Upper lobe of left lung (tissue), 6 donors: ENCODE results near the gene GABRD. TPM values are rescaled to one million over a fixed set of nuclear protein-coding genes. Genes with fewer than 3 reads are reported as not detected.

ENCODE experiments used
- ATAC-seq, 2 donors: fragments of 200-7000 bp; cut with Tn5 transposase; one replicate each; pipeline ENCODE4 v1.9.1; 2022; ENCODE audit warnings: mild to moderate bottlenecking in 2 of 2, moderate library complexity in 2 of 2; ENCODE audit not compliant: low FRiP score in 2 of 2
- DNase-seq, 2 donors: peaks; one replicate each; pipeline ENCODE4 v3.0.0-alpha.2; 2019 to 2020
- H3K27ac ChIP-seq, 4 donors: fragments of 200-600 bp; sonication (generic); one replicate each; pipeline ENCODE4 v1.5.1; 2016 to 2019
- H3K27me3 ChIP-seq, 4 donors: fragments of 200-600 bp; sonication (generic); one replicate each; pipeline ENCODE4 v1.5.1; 2017 to 2019
- H3K36me3 ChIP-seq, 4 donors: fragments of 200-600 bp; sonication (generic); one replicate each; pipeline ENCODE4 v1.5.1; 2016 to 2019
- H3K4me1 ChIP-seq, 4 donors: fragments of 200-600 bp; sonication (generic); one replicate each; pipeline ENCODE4 v1.5.1; 2018 to 2019
- H3K4me3 ChIP-seq, 4 donors: fragments of 200-600 bp; sonication (generic); one replicate each; pipeline ENCODE4 v1.5.1; 2017 to 2019; ENCODE audit warnings: mild to moderate bottlenecking in 2 of 4, moderate library complexity in 1 of 4
- H3K9me3 ChIP-seq, 4 donors: fragments of 200-600 bp; sonication (generic); one replicate each; pipeline ENCODE4 v1.5.1; 2018 to 2019
- EP300 ChIP-seq, 4 donors: sonication (generic); formaldehyde crosslinking; IDR thresholded peaks; one replicate each; pipeline ENCODE4 v1.5.1; 2017; ENCODE audit warnings: antibody characterized with exemption in 4 of 4, control low read depth in 2 of 4
- POLR2A ChIP-seq, 4 donors: fragments of 450-650 bp; IDR thresholded peaks; one replicate each; pipeline ENCODE4 v1.5.1; 2016 to 2017; ENCODE audit warnings: antibody characterized with exemption in 4 of 4, mild to moderate bottlenecking in 2 of 4
- POLR2AphosphoS5 ChIP-seq, 2 donors: sonication (generic); formaldehyde crosslinking; IDR thresholded peaks; one replicate each; pipeline ENCODE4 v1.5.1; 2017; ENCODE audit warnings: antibody characterized with exemption in 2 of 2
- WGBS, 2 donors: methylation state at CpG; one replicate each; pipeline ENCODE4 v1.1.5; 2017 to 2018; 5-methylcytosine and 5-hydroxymethylcytosine counted together
- total RNA-seq, 6 donors: library from RNA; depleted of rRNA in 4 of 6; stranded (reverse); fragments of >200 nt in 4 of 6; gene quantifications; one replicate each; pipeline versions ENCODE4 v1.1.0 to v1.2.1, GENCODE V29; 2016 to 2021
- TF ChIP-seq, protein P1 (sequence below), 6 experiments: fragments of 450-650 bp in 4 of 6; fragments of 200-600 bp in 2 of 6; sonication (generic) in 2 of 6; IDR thresholded peaks; one replicate each; pipeline ENCODE4 v1.5.1; 2016 to 2019; ENCODE audit warnings: antibody characterized with exemption in 6 of 6
- donor health status: DM: no; HTN: no; CAD: no; lungs with moderate emphysema.
- donor health status: DM: no; HTN: yes; CAD: no; lungs with severe emphysema.

GABRD gene
- total RNA-seq, 6 donors from 2014 or later, result 0.26 to 8.2 (median 1.2) TPM; not detected in 3

DNA sequence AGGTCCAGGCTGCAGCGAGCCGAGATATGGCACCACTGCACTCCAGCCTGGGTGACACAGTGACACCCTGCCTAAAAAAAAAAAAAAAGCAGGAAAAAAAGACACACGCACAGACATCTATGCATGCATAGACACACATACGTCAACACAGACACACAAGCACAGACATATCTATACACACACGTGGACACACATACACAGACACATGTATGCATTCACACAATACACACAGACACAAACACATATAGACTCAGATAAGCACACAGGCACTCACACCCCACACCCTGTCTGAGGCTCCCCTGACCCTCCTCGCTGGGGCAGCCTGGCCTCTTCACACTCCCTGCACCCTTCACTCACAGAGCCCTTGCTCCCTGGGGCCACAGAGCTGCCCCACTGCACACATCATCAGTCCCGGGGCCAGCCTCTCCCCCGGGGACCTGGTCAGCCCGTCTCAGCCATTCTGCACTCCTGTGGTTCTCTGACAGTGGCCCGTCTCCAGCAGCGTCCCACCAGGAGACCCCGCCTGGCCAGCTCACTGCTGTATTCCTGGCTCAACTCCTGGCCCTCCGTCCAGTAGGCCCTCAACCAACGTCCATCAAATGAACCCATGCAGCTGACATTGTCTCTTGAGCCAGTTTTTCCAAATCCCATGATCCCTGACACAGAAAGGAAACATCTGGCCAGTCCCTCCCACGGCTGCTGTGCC, 26.5 kb downstream of the GABRD start:
- peaks cover 19 to 35% (median 25%) of the 10 kb centered on the region in 4 donors for H3K4me1 ChIP-seq
- peak overlapping the region in 2 of 4 donors; percentile 36 to 61 for H3K27ac ChIP-seq
- DNase-seq (peak in 1 of 2 donors; percentile 53), ATAC-seq (no peak)
- no peaks in the 10 kb centered on the region for H3K9me3 ChIP-seq
- H3K4me3 ChIP-seq, result no peak overlapping the region
- H3K36me3 ChIP-seq, result no peaks in the 10 kb centered on the region
- TF ChIP-seq POLR2A (IDR thresholded peaks at IDR 0.05), result no peak
- TF ChIP-seq, protein P1, sequence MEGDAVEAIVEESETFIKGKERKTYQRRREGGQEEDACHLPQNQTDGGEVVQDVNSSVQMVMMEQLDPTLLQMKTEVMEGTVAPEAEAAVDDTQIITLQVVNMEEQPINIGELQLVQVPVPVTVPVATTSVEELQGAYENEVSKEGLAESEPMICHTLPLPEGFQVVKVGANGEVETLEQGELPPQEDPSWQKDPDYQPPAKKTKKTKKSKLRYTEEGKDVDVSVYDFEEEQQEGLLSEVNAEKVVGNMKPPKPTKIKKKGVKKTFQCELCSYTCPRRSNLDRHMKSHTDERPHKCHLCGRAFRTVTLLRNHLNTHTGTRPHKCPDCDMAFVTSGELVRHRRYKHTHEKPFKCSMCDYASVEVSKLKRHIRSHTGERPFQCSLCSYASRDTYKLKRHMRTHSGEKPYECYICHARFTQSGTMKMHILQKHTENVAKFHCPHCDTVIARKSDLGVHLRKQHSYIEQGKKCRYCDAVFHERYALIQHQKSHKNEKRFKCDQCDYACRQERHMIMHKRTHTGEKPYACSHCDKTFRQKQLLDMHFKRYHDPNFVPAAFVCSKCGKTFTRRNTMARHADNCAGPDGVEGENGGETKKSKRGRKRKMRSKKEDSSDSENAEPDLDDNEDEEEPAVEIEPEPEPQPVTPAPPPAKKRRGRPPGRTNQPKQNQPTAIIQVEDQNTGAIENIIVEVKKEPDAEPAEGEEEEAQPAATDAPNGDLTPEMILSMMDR (IDR thresholded peaks at IDR 0.05), result no peak
- TF ChIP-seq POLR2AphosphoS5 (IDR thresholded peaks at IDR 0.05), result peak in 1 of 2 donors; percentile 47
- TF ChIP-seq EP300 (IDR thresholded peaks at IDR 0.05), result no peak
- peaks cover 0 to 16% (median 4%) of the 10 kb centered on the region in 4 donors for H3K27me3 ChIP-seq
- WGBS, 2 donors, result 59 to 82% methylated on average over 12 to 15 of the region's 15 CpGs

DNA sequence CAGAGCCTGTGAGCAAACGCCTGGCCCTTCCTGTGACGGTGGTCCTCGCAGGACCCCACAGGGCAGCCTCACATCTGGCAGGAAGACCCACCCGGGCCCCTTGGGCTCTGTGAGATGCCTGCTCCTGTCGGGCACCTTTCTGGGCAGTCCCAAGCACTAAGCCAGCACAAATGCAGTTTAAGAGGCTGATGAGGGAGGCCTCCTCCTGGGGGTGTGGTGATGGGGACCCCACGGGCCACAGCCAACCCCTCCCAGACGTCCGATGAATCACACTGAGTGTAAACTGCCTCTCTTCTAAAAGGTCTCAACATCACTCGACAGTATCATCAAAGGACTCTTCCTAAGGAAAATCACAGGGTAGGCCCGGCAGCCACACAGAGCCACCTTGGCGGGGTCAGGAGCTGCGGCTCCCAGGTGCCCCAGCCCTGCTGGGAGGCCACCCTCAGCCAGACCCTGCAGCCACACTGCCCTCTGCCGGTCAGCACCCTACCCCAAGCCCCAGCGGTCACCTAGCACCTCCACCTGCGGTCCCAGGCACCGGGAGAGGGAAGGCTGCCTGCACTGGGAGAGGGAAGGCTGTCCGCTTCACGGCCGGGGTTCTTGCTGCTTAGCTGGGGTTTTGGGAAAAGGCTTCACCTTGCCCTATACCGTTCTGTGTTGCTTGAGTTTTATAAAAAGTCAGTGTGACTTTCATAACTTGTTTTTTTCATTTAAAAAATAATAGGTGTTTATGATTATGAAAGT, 27.2 kb downstream of the GABRD start:
- peak overlapping the region in 2 of 4 donors; percentile 36 to 61 for H3K27ac ChIP-seq
- 36 to 44% methylated on average over 12 to 20 of the region's 20 CpGs for WGBS, 2 donors
- ATAC-seq (peak in 1 of 2 donors; percentile 56), DNase-seq (peak; percentile 78 to 90)
- peaks cover 19 to 43% (median 25%) of the 10 kb centered on the region in 4 donors for H3K4me1 ChIP-seq
- TF ChIP-seq POLR2AphosphoS5 (IDR thresholded peaks at IDR 0.05) (no peak), EP300 (IDR thresholded peaks at IDR 0.05) (no peak), POLR2A (IDR thresholded peaks at IDR 0.05) (no peak)
- TF ChIP-seq, protein P1 (IDR thresholded peaks at IDR 0.05), result peak; percentile 59 to 78 (median 70)
- H3K36me3 ChIP-seq, result no peaks in the 10 kb centered on the region
- no peak overlapping the region for H3K4me3 ChIP-seq
- no peaks in the 10 kb centered on the region for H3K9me3 ChIP-seq
- peaks cover 0 to 19% (median 7%) of the 10 kb centered on the region in 4 donors for H3K27me3 ChIP-seq

DNA sequence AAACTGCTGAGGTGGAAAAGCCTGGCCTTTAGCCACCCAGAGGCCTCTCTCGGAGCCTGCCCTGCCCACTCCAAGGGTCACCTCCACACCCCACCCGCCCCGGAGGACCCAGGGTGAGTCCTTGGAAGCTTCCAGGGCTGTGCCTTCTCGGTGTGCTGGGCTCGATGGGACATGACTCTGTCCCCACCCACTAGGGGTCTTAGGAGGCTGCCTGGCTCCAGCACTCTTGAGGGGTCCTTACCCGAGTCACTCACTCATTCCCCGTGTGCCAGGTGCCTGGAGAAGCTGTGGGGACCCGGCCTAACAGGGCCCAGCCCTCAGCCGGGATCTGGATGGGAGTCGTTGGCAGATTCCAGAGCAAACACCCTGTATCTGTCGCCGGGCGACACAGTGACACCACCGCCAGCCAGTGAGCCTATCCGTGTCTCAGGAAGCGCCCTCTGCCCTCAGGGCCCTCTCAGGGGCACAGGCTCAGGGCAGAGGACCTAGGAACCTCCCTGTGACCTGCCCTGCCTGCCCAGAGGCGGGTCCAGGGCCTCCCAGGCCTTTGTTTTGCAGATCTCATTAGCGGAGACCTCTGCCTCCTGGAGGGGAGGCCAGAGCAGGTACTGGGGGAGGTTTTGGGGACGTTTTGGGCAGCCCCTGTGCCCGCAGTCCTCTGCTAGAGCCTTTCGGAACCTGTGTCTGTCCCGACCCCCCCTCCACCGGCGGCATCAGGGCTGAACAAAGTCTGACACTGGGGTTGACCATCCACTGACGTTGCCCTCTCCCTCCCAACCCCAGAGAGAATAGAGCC, 28.0 kb downstream of the GABRD start:
- ATAC-seq (no peak), DNase-seq (no peak)
- H3K27ac ChIP-seq, result no peak overlapping the region
- peaks cover 0 to 19% (median 7%) of the 10 kb centered on the region in 4 donors for H3K27me3 ChIP-seq
- no peaks in the 10 kb centered on the region for H3K9me3 ChIP-seq
- TF ChIP-seq, protein P1 (IDR thresholded peaks at IDR 0.05), result no peak
- TF ChIP-seq POLR2AphosphoS5 (IDR thresholded peaks at IDR 0.05), result no peak
- no peaks in the 10 kb centered on the region for H3K36me3 ChIP-seq
- H3K4me1 ChIP-seq, result peaks cover 19 to 51% (median 25%) of the 10 kb centered on the region in 4 donors
- WGBS, 2 donors, result 62 to 73% methylated on average over 3 to 22 of the region's 25 CpGs
- no peak overlapping the region for H3K4me3 ChIP-seq

DNA sequence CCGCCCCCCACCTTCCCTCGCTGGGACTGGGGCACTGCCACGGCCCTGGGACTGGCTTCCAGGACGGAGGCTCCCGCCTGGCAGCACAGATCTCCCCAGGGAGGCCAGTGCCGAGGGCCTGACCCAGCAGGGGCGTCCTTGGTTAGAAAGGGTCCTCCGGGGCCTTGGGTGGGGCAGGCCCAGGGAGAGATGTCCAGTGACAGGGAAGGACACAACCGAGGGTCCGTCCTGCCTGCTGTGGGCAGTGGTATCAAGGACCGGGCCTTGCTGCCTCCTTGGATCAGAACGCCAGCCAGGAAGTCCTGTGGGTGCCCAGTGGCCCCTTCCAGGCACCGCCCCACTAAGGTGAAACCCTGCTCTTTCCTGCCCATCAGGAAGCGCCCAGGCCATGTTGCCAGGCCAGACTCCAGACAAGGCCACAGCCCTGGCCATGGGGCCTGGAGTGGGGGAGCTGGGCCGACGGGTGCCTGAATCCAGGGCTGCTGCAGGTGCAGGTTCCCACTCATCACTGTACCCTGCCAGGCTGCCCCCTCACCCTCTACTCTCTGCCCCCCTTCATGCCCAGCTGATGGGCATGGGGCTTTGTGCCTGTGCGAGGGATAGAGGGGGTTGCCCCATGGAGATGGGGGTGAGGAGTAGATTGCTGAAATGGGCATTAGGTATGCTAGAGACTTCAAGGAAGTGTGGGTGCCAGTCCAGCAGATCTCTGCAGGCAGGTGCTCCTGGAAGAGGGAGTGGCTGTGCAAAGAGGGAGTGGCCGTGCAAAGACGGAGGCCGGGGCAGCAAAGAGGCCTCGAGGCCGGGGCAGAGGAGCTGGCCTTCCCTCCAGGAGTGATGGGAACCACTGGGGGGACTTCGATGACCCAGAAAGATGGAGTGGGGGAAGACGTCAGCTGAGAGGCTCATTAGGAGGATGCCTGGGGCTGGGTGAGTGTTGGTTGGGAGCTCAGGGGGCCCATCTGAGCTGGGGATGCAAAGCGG, 28.9 kb downstream of the GABRD start:
- 74 to 85% methylated on average over 9 to 25 of the region's 25 CpGs for WGBS, 2 donors
- DNase-seq, result peak in 1 of 2 donors; percentile 71
- Histone ChIP-seq H3K27ac (no peak overlapping the region), H3K4me1 (peaks cover 19 to 55% (median 25%) of the 10 kb centered on the region in 4 donors), H3K27me3 (peaks cover 0 to 19% (median 7%) of the 10 kb centered on the region in 4 donors), H3K9me3 (no peaks in the 10 kb centered on the region), H3K36me3 (no peaks in the 10 kb centered on the region), H3K4me3 (no peak overlapping the region)
- TF ChIP-seq, protein P1 (IDR thresholded peaks at IDR 0.05), result no peak
- TF ChIP-seq EP300 (IDR thresholded peaks at IDR 0.05) (no peak), POLR2AphosphoS5 (IDR thresholded peaks at IDR 0.05) (no peak)
- no peak for ATAC-seq
